ENCODE data around the gene MET. TPM values are rescaled to one million over a fixed set of nuclear protein-coding genes. Genes with fewer than 3 reads are reported as not detected.
A peak's percentile ranks its signal among the peaks of the same experiment; 100 is the strongest.

MET gene
- total and polyA plus RNA-seq, 2 donors (not counting 3 experiments of a cell fraction or from before 2014, with no cell fraction given): 21.1 to 44.5 TPM

DNA sequence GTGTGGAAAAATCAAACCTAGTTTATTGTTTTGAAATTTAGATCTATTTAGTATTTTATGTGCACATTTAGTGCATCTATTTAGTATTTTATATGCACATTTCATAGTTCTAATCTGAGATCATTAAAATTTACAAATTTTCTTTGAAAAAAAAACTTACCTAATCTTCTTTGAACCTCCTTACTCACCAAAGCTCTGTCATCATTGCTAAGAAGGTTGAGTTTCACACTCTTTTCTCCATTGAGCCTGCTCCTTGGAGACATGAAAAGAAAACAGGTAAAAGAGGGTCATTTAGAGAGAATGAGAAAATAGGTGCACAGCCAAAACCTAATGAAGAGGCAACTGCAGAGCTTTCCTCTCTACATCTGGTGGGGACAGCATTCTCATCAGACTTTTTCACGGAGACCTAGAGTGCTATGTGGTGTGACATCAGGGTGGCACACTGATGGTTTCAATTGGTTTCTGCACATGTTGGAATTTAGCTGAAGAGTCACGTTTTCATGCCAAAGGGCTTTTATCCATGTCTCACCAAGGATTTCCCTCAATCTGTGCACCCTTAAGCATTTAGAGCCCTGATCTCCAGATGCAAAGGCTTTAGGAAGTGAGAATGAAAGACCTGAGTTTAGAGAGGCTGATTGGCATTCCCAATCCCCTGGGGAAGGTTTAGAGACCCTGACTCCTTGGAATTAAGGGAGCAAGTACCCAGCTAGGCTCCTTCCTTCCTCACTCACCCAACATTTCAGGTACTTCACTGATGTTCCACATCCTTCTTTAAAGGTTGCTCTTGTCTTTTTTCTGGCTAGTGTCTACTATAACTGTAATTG, 101.1 kb downstream of the MET start:
- CTCF ChIA-PET: interaction anchor here (1.0 to 1.8 kb wide), 4 partner anchors 14 to 180 kb away, joined by 3 to 11 read pairs (median 4); partner anchors contain the start of gene MET
- H3K4me1 ChIP-seq (ENCODE audit: control insufficient read depth, extremely low read depth, insufficient read depth, low read length): peaks cover 69% of the 10 kb centered on the region
- H3K27ac ChIP-seq (ENCODE audit: insufficient read depth, low read depth, low read length): peak overlapping the region; percentile 5

More for the DNA sequence above, 101.1 kb downstream of the MET start:
- no TSS peak for BruUV-seq (replicated peaks)
- Histone ChIP-seq H3K4me3 (replicated peaks in 1 of 3; ENCODE audit: insufficient read depth in 1 of 3, low read depth in 1 of 3, low read length in 3 of 3) (no peak overlapping the region), H3K36me3 (ENCODE audit: control insufficient read depth in 2 of 2, extremely low read depth in 1 of 2, insufficient read depth in 2 of 2, low read length in 2 of 2) (peaks cover 0 to 12% of the 10 kb centered on the region in 2 experiments), H4K20me1 (replicated peaks; ENCODE audit: control insufficient read depth, extremely low read depth, insufficient read depth, low read length) (no peaks in the 10 kb centered on the region), H3K9me3 (replicated peaks; ENCODE audit: control insufficient read depth, insufficient read depth, low read length) (no peaks in the 10 kb centered on the region), H3K27me3 (ENCODE audit: control insufficient read depth in 2 of 2, insufficient read depth in 2 of 2, low read length in 2 of 2) (no peaks in the 10 kb centered on the region), H2AFZ (ENCODE audit: low read depth, low read length) (no peak overlapping the region), H3K4me2 (ENCODE audit: insufficient read depth, low read length) (peak overlapping the region; percentile 45), H3K79me2 (ENCODE audit: control insufficient read depth, insufficient read depth, low read length) (no peaks in the 10 kb centered on the region), H3K9me1 (replicated peaks; ENCODE audit: control insufficient read depth, extremely low read depth, insufficient read depth, low read length) (no peaks in the 10 kb centered on the region), H3K9ac (replicated peaks; ENCODE audit: extremely low read depth, insufficient read depth, low read length) (no peak overlapping the region)
- no peak for FAIRE-seq
- DNase-seq (ENCODE audit: low read depth, low spot score): no peak
- dilution Hi-C loops (cut with MboI; ENCODE audit: extremely low pct_ligation_motif_present, low sequenced_read_pairs): no loop called here
- POLR2A ChIA-PET: interaction anchor here (0.6 to 1.3 kb wide), 2 partner anchors 35 to 67 kb away, joined by 4 to 5 read pairs; no protein-coding TSS in a partner anchor
- no peak for TF ChIP-seq MYC (IDR thresholded peaks at IDR 0.05; ENCODE audit: low read depth, low read length)
- TF ChIP-seq JUN (IDR thresholded peaks at IDR 0.05; ENCODE audit: borderline replicate concordance, insufficient read depth, insufficient read length, low read depth): no peak
- TF ChIP-seq, protein P1, sequence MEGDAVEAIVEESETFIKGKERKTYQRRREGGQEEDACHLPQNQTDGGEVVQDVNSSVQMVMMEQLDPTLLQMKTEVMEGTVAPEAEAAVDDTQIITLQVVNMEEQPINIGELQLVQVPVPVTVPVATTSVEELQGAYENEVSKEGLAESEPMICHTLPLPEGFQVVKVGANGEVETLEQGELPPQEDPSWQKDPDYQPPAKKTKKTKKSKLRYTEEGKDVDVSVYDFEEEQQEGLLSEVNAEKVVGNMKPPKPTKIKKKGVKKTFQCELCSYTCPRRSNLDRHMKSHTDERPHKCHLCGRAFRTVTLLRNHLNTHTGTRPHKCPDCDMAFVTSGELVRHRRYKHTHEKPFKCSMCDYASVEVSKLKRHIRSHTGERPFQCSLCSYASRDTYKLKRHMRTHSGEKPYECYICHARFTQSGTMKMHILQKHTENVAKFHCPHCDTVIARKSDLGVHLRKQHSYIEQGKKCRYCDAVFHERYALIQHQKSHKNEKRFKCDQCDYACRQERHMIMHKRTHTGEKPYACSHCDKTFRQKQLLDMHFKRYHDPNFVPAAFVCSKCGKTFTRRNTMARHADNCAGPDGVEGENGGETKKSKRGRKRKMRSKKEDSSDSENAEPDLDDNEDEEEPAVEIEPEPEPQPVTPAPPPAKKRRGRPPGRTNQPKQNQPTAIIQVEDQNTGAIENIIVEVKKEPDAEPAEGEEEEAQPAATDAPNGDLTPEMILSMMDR (IDR thresholded peaks at IDR 0.05; ENCODE audit: extremely low read depth in 1 of 2, insufficient read depth in 1 of 2, low read depth in 1 of 2, low read length in 2 of 2): no peak
- no peak for TF ChIP-seq POLR2A (IDR thresholded peaks at IDR 0.05; ENCODE audit: low read depth, low read length)
- TF ChIP-seq, protein P2, sequence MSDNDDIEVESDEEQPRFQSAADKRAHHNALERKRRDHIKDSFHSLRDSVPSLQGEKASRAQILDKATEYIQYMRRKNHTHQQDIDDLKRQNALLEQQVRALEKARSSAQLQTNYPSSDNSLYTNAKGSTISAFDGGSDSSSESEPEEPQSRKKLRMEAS (IDR thresholded peaks at IDR 0.05; ENCODE audit: insufficient read depth, insufficient read length): no peak
- TF ChIP-seq POLR2AphosphoS5 (IDR thresholded peaks at IDR 0.05; ENCODE audit: insufficient read depth, low read depth, low read length): no peak
- TF ChIP-seq GATA2 (IDR thresholded peaks at IDR 0.05; ENCODE audit: insufficient read depth, insufficient read length, low read depth, low read length): no peak
- TF ChIP-seq FOS (IDR thresholded peaks at IDR 0.05; ENCODE audit: borderline replicate concordance, insufficient read depth, low read length): no peak
- no peak for TF ChIP-seq EZH2 (IDR thresholded peaks at IDR 0.05; ENCODE audit: borderline replicate concordance, low read depth, low read length, severe bottlenecking)
- intact Hi-C loops (cut with micrococcal nuclease): loop anchor here (1.0 to 5.0 kb wide), 6 partner anchors 30 to 418 kb away; partner anchors contain the start of gene MET

Measured in endothelial cell of umbilical vein (primary cell).